ENCODE data around the gene ZNF3.

Gene ZNF3

DNA sequence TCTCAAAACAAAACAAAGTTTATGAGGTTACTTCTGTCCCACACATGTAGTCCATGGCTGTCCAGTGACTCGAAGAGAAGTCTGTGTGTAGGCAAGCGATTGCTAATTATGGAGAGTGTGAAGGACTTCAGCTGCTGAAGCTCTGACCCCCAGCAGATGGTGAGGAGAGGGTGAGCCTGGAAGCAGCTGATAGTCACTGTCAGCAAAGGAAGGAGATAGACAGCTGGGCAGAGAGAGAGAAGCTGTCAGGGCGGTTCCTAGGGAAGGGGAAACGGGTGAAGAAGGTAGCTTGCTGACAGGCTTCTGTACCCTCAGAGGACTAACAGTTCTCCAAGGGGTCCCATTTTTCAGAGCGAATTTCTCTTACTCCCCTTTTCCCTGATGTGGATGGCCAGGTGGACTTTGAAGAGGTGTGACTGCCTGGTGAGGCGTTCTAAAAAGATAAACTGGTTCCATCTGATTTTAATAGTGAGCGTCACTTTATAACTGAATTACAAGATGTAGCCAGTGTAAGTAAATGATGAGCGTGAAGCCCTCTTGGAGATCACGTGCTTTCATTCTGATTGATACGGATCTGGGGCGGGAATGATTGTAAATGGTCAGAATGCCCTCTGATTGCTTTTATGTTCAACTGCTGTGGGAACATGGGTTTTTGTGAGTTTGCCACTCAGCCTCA is 19.9 kb downstream of the ZNF3 start:
- Histone ChIP-seq H3K9me3 (ENCODE audit: insufficient read depth, low read depth, low read length) (no peaks in the 10 kb centered on the region), H3K9me2 (replicated peaks; ENCODE audit: low read depth, low read length) (no peaks in the 10 kb centered on the region), H3K79me2 (ENCODE audit: insufficient read depth, low read length) (no peaks in the 10 kb centered on the region), H2AFZ (ENCODE audit: low read length) (no peak overlapping the region), H3K36me3 (ENCODE audit: insufficient read depth, low read length) (peaks cover 27% of the 10 kb centered on the region; the same call in 1 of the 2 replicates), H3F3A (ENCODE audit: low read depth) (no peaks in the 10 kb centered on the region), H3K4me2 (ENCODE audit: low read depth, low read length, poor library complexity, severe bottlenecking) (no peak overlapping the region), H3K4me1 (ENCODE audit: insufficient read depth, low read length, poor library complexity, severe bottlenecking) (no peaks in the 10 kb centered on the region), H3K27me3 (ENCODE audit: insufficient read depth, low read length, poor library complexity, severe bottlenecking) (no peaks in the 10 kb centered on the region), H3K4me3 (ENCODE audit: low read length, poor library complexity, severe bottlenecking) (no peak overlapping the region), H3K9ac (ENCODE audit: low read depth, low read length, poor library complexity, severe bottlenecking) (no peak overlapping the region), H4K20me1 (ENCODE audit: insufficient read depth, low read length, poor library complexity, severe bottlenecking) (no peaks in the 10 kb centered on the region)
- TF ChIP-seq, protein P1, sequence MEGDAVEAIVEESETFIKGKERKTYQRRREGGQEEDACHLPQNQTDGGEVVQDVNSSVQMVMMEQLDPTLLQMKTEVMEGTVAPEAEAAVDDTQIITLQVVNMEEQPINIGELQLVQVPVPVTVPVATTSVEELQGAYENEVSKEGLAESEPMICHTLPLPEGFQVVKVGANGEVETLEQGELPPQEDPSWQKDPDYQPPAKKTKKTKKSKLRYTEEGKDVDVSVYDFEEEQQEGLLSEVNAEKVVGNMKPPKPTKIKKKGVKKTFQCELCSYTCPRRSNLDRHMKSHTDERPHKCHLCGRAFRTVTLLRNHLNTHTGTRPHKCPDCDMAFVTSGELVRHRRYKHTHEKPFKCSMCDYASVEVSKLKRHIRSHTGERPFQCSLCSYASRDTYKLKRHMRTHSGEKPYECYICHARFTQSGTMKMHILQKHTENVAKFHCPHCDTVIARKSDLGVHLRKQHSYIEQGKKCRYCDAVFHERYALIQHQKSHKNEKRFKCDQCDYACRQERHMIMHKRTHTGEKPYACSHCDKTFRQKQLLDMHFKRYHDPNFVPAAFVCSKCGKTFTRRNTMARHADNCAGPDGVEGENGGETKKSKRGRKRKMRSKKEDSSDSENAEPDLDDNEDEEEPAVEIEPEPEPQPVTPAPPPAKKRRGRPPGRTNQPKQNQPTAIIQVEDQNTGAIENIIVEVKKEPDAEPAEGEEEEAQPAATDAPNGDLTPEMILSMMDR (conservative IDR thresholded peaks at IDR 0.05; ENCODE audit: low read length) = no peak
- no peak for TF ChIP-seq EZH2phosphoT487 (IDR thresholded peaks at IDR 0.05; ENCODE audit: borderline replicate concordance)

DNA sequence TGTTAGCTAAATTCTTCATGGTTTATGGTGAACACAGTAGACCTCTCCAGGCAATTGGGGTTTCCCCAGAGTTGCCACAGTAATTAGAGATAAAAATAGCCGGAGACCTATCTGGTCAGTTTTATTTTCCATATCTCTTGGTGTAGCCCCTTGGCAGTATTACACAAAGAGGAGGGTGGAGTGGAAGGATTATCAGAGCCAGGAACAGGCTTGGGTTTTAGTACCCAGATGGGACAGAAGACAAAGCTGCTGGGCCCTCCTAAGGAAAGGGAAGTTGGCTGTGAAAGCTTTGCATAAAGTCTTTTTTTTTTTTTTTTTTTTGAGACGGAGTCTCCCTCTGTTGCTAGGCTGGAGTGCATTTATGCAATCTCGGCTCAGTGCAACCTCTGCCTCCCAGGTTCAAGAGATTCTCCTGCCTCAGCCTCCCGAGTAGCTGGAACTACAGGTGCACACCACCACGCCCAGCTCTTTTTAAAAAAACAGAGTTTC is 22.2 kb downstream of the ZNF3 start:
- Histone ChIP-seq H3F3A (ENCODE audit: low read depth) (no peaks in the 10 kb centered on the region), H3K27me3 (ENCODE audit: insufficient read depth, low read length, poor library complexity, severe bottlenecking) (no peaks in the 10 kb centered on the region), H3K79me2 (ENCODE audit: insufficient read depth, low read length) (no peaks in the 10 kb centered on the region), H2AFZ (ENCODE audit: low read length) (no peak overlapping the region), H3K9me2 (replicated peaks; ENCODE audit: low read depth, low read length) (no peaks in the 10 kb centered on the region), H4K20me1 (ENCODE audit: insufficient read depth, low read length, poor library complexity, severe bottlenecking) (no peaks in the 10 kb centered on the region), H3K4me3 (ENCODE audit: low read length, poor library complexity, severe bottlenecking) (no peak overlapping the region), H3K4me1 (ENCODE audit: insufficient read depth, low read length, poor library complexity, severe bottlenecking) (no peaks in the 10 kb centered on the region), H3K9ac (ENCODE audit: low read depth, low read length, poor library complexity, severe bottlenecking) (no peak overlapping the region), H3K36me3 (ENCODE audit: insufficient read depth, low read length) (peaks cover 22% of the 10 kb centered on the region; the same call in 1 of the 2 replicates), H3K4me2 (ENCODE audit: low read depth, low read length, poor library complexity, severe bottlenecking) (no peak overlapping the region), H3K9me3 (ENCODE audit: insufficient read depth, low read depth, low read length) (no peaks in the 10 kb centered on the region)
- no peak for TF ChIP-seq EZH2phosphoT487 (IDR thresholded peaks at IDR 0.05; ENCODE audit: borderline replicate concordance)
- TF ChIP-seq, protein P1 (conservative IDR thresholded peaks at IDR 0.05; ENCODE audit: low read length) = no peak

DNA sequence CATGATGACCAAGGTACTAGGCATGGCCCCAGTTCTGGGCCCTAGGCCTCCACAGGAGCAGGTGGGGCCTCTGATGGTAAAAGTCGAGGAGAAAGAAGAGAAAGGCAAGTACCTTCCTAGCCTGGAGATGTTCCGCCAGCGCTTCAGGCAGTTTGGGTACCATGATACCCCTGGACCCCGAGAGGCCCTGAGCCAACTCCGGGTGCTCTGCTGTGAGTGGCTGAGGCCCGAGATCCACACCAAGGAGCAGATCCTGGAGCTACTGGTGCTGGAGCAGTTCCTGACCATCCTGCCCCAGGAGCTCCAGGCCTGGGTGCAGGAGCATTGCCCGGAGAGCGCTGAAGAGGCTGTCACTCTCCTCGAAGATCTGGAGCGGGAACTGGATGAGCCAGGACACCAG is 24.5 kb downstream of the ZNF3 start:
- no peak for TF ChIP-seq EZH2phosphoT487 (IDR thresholded peaks at IDR 0.05; ENCODE audit: borderline replicate concordance)
- TF ChIP-seq, protein P1 (conservative IDR thresholded peaks at IDR 0.05; ENCODE audit: low read length) = no peak
- no peaks in the 10 kb centered on the region for H3K9me3 ChIP-seq (ENCODE audit: insufficient read depth, low read depth, low read length)
- H3K4me2 ChIP-seq (ENCODE audit: low read depth, low read length, poor library complexity, severe bottlenecking) = no peak overlapping the region
- no peak overlapping the region for H2AFZ ChIP-seq (ENCODE audit: low read length)
- no peaks in the 10 kb centered on the region for H3K4me1 ChIP-seq (ENCODE audit: insufficient read depth, low read length, poor library complexity, severe bottlenecking)
- H3K9me2 ChIP-seq (replicated peaks; ENCODE audit: low read depth, low read length) = no peaks in the 10 kb centered on the region
- H4K20me1 ChIP-seq (ENCODE audit: insufficient read depth, low read length, poor library complexity, severe bottlenecking) = no peaks in the 10 kb centered on the region
- peaks cover 13% of the 10 kb centered on the region; the same call in 1 of the 2 replicates for H3K36me3 ChIP-seq (ENCODE audit: insufficient read depth, low read length)
- no peaks in the 10 kb centered on the region for H3K79me2 ChIP-seq (ENCODE audit: insufficient read depth, low read length)
- H3F3A ChIP-seq (ENCODE audit: low read depth) = no peaks in the 10 kb centered on the region
- no peaks in the 10 kb centered on the region for H3K27me3 ChIP-seq (ENCODE audit: insufficient read depth, low read length, poor library complexity, severe bottlenecking)
- no peak overlapping the region for H3K4me3 ChIP-seq (ENCODE audit: low read length, poor library complexity, severe bottlenecking)
- H3K9ac ChIP-seq (ENCODE audit: low read depth, low read length, poor library complexity, severe bottlenecking) = no peak overlapping the region
